ENCODE results near the gene SOX13.

DNA sequence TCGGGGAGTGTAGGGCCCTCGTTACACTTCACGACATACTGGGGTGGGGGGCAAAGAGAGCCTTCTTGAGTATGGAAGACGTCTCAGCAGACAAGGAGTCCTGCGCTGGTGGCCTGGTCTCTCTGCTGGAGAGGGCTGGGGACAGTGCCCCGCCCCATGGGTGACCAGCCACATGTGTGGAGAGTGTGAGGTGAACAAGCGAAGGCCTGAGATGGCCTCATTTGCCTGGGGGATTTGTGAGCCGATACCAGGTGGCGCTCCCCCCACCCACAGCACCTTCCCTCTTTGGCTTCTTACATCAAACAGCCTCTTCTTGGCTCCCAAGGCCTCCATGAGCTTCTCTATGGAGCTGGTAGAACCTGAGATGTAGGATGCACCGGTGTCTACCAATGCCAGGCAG lies 83.0 kb downstream of the SOX13 start:
- TF ChIP-seq, protein P1, sequence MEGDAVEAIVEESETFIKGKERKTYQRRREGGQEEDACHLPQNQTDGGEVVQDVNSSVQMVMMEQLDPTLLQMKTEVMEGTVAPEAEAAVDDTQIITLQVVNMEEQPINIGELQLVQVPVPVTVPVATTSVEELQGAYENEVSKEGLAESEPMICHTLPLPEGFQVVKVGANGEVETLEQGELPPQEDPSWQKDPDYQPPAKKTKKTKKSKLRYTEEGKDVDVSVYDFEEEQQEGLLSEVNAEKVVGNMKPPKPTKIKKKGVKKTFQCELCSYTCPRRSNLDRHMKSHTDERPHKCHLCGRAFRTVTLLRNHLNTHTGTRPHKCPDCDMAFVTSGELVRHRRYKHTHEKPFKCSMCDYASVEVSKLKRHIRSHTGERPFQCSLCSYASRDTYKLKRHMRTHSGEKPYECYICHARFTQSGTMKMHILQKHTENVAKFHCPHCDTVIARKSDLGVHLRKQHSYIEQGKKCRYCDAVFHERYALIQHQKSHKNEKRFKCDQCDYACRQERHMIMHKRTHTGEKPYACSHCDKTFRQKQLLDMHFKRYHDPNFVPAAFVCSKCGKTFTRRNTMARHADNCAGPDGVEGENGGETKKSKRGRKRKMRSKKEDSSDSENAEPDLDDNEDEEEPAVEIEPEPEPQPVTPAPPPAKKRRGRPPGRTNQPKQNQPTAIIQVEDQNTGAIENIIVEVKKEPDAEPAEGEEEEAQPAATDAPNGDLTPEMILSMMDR (IDR thresholded peaks at IDR 0.05), result no peak
- no peak for TF ChIP-seq EP300 (IDR thresholded peaks at IDR 0.05)
- TF ChIP-seq POLR2A (IDR thresholded peaks at IDR 0.05), result no peak
- no peak for TF ChIP-seq POLR2AphosphoS5 (IDR thresholded peaks at IDR 0.05)
